ENCODE results near the gene TFEB. TPM values are rescaled to one million over a fixed set of nuclear protein-coding genes. Genes with fewer than 3 reads are reported as not detected.

The TFEB gene
- total and polyA plus RNA-seq, 4 experiments from 2014 or later, result 8.2 to 17.6 (median 13.9) TPM

DNA sequence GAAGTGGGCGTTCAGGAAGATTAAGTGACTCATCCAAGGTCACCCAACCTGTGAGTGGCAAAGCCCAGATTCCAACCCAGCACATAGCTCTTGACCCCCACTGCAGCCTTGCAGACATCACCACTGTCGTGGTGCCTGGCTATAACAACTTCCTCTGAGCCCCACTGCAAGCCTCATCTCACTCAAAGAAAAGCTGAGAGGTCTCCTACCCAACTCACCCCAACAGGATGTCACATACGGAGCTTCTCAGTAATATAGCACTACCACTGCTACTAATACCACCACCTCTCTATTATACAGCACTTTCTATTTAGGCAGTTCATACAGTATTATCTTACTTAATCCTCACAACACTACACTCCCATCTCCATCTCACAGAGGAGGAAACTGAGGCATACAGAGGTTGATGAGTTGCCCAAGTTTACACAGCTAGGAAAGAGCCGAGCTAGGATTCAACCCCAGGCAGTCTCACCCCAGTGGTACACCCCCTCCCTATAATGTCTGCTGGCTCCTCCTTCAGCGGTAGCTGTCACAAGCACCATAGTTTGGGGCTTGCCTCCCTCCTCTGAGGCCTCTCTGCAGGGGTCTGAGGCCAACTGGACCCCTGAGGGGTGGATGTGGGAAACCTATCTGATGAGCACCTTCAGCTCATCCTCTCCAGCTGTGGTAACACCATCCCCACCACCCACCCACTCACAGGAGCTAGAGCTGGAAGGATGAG lies 19.5 kb downstream of the TFEB start:
- ChIA-PET CTCF (ENCODE audit: partially characterized antibody) (interaction anchor here (1.6 to 2.9 kb wide), 3 partner anchors 11 to 32 kb away, joined by 4 to 9 read pairs (median 5); no protein-coding TSS in a partner anchor), POLR2A (ENCODE audit: partially characterized antibody) (interaction anchor here (1.4 kb wide), 1 partner anchor 18 kb away, joined by 3 read pairs; no protein-coding TSS in a partner anchor)
- peak overlapping the region in 1 of 8 donors; percentile 32 for H3K4me3 Mint-ChIP-seq
- Histone ChIP-seq H3K4me1 (ENCODE audit: insufficient read depth, low read length) (peaks cover 6% of the 10 kb centered on the region), H3K4me3 (ENCODE audit: low read length in 2 of 2) (no peak overlapping the region), H3K27ac (ENCODE audit: low read depth, low read length) (no peak overlapping the region), H3K9me3 (ENCODE audit: control insufficient read depth in 1 of 2, low read length in 2 of 2) (no peaks in the 10 kb centered on the region), H3K36me3 (ENCODE audit: insufficient read depth, low read length) (no peaks in the 10 kb centered on the region), H3K27me3 (ENCODE audit: insufficient read depth, low read length) (no peaks in the 10 kb centered on the region)
- H3K27me3 Mint-ChIP-seq, result no peaks in the 10 kb centered on the region
- H3K27ac Mint-ChIP-seq, result peak overlapping the region in 4 of 7 donors; percentile 20 to 77 (median 67)
- peaks cover 0 to 3% of the 10 kb centered on the region in 2 donors for H3K36me3 Mint-ChIP-seq
- intact Hi-C loops (cut with micrococcal nuclease), result no loop called here
- DNase-seq, result no peak
- peaks cover 5 to 24% (median 16%) of the 10 kb centered on the region in 4 donors for H3K4me1 Mint-ChIP-seq
- no peaks in the 10 kb centered on the region for H3K9me3 Mint-ChIP-seq

DNA sequence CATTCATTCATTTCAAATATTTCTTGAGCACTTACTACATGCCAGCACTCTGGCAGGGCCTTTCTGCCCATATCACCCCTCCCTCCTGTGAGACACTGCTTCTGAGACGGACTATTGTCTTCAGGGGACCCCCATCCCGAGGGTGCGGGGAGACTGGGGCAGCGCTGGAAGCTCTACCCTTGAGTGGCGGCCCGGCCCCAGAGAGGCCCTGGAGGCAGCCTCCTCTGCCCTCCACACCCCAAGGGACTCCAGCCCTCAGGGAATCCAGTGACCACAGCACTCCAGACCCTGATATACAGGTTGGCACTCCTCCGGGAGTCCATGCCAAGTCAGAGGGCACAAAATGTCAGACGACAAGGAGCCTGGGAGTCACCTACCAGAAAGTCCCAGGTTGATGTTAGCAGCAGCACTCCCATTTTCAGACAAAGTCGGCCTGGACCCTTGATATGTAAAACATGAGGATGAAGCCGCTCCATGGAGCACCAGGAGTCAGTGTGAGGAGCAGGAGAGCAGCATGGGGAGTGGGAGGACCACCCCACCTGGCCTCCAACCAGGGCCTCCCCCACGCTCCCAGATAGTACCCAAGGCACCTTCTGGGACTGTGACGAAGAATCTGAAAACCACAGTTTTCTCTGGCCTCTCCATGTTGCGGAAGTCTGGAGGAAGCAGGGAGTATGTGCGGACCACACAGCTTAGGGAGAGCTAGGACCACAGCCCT lies 20.7 kb downstream of the TFEB start:
- DNase-seq, result no peak
- Histone ChIP-seq H3K4me1 (ENCODE audit: insufficient read depth, low read length) (peaks cover 6% of the 10 kb centered on the region), H3K9me3 (ENCODE audit: control insufficient read depth in 1 of 2, low read length in 2 of 2) (no peaks in the 10 kb centered on the region), H3K27ac (ENCODE audit: low read depth, low read length) (no peak overlapping the region), H3K27me3 (ENCODE audit: insufficient read depth, low read length) (no peaks in the 10 kb centered on the region), H3K36me3 (ENCODE audit: insufficient read depth, low read length) (no peaks in the 10 kb centered on the region), H3K4me3 (ENCODE audit: low read length in 2 of 2) (no peak overlapping the region)
- ChIA-PET CTCF (ENCODE audit: partially characterized antibody) (interaction anchor here (1.8 to 2.9 kb wide), 2 partner anchors 10 to 31 kb away, joined by 5 to 9 read pairs; no protein-coding TSS in a partner anchor), POLR2A (ENCODE audit: partially characterized antibody) (no interaction called here)
- intact Hi-C loops (cut with micrococcal nuclease), result no loop called here
- Mint-ChIP-seq H3K9me3 (no peaks in the 10 kb centered on the region), H3K4me3 (no peak overlapping the region), H3K27ac (no peak overlapping the region), H3K4me1 (peaks cover 8 to 33% (median 16%) of the 10 kb centered on the region in 4 donors), H3K27me3 (no peaks in the 10 kb centered on the region), H3K36me3 (peaks cover 0 to 3% of the 10 kb centered on the region in 2 donors)

DNA sequence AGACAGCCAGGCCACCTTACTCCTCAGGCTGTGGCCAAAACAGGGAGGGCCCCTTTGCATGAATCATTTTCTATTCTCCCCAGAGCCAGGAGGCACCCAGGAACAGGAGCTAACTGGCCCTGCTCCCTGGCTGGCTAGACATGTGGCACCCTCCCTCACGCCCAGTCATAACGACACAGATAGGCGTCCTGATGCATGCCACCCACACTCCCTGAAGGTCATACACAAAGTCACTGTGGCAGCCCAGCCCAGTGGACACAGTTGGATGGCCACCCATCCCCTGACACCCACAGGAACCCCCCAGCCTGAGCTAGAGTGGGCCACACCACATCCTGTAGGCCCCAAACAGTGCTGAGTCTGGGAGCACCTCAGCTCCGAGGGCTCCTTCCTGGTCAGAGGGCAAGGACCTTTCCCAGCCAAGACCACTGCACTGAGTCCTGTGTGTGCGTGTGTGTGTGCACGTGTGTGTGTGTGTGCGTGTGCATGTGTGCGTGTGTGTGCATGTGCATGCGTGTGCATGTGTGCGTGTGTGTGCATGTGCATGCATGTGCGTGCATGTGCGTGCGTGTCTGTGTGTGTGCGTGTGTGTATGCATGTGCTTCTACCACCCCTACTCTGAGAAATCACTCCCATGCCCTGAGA lies 21.6 kb downstream of the TFEB start:
- peaks cover 7% of the 10 kb centered on the region for H3K4me1 ChIP-seq (ENCODE audit: insufficient read depth, low read length)
- no peak for DNase-seq
- no peak overlapping the region for H3K27ac ChIP-seq (ENCODE audit: low read depth, low read length)
- no peak overlapping the region for H3K4me3 ChIP-seq (ENCODE audit: low read length in 2 of 2)
- no peaks in the 10 kb centered on the region for H3K27me3 ChIP-seq (ENCODE audit: insufficient read depth, low read length)
- H3K9me3 Mint-ChIP-seq, result no peaks in the 10 kb centered on the region
- H3K4me3 Mint-ChIP-seq, result no peak overlapping the region
- no peaks in the 10 kb centered on the region for H3K27me3 Mint-ChIP-seq
- CTCF ChIA-PET (ENCODE audit: partially characterized antibody), result interaction anchor here (1.0 to 2.5 kb wide), 2 partner anchors 20 to 30 kb away, joined by 3 to 10 read pairs; no protein-coding TSS in a partner anchor
- H3K27ac Mint-ChIP-seq, result peak overlapping the region in 2 of 7 donors; percentile 50
- no peaks in the 10 kb centered on the region for H3K9me3 ChIP-seq (ENCODE audit: control insufficient read depth in 1 of 2, low read length in 2 of 2)
- intact Hi-C loops (cut with micrococcal nuclease), result no loop called here
- POLR2A ChIA-PET (ENCODE audit: partially characterized antibody), result interaction anchor here (0.6 kb wide), 1 partner anchor 246 kb away, joined by 3 read pairs; no protein-coding TSS in a partner anchor
- peaks cover 0 to 3% of the 10 kb centered on the region in 2 donors for H3K36me3 Mint-ChIP-seq
- no peaks in the 10 kb centered on the region for H3K36me3 ChIP-seq (ENCODE audit: insufficient read depth, low read length)
- peaks cover 9 to 43% (median 20%) of the 10 kb centered on the region in 4 donors for H3K4me1 Mint-ChIP-seq

DNA sequence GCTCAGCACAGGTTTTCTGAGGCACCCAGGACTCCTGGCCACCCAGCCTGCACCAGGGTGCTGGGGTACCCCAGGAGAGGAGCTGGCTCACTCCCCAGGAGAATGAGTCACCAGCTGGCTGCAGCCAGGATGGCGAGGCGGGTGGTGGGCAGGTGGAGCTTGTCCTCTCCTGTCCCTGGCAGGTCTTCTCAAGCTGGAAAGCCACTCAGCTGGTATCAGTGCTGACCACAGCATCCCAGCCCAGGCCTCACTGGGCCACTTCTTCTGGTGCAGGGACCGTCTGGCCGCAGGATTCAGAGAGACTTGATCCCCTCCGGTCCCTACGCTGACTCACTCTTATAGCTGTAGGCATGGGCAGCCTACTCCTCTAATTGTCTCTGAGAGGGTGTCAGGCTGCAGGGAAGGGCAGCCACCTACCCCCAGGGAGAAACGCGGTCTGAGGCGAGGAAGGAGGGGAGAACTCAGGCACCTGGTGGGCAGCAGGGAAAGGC lies 22.2 kb downstream of the TFEB start:
- H3K4me1 ChIP-seq (ENCODE audit: insufficient read depth, low read length), result peaks cover 12% of the 10 kb centered on the region
- intact Hi-C loops (cut with micrococcal nuclease), result no loop called here
- peaks cover 0 to 2% (median 0%) of the 10 kb centered on the region in 8 donors for H3K9me3 Mint-ChIP-seq
- POLR2A ChIA-PET (ENCODE audit: partially characterized antibody), result interaction anchor here (0.6 kb wide), 1 partner anchor 247 kb away, joined by 3 read pairs; no protein-coding TSS in a partner anchor
- H3K36me3 Mint-ChIP-seq, result peaks cover 0 to 3% of the 10 kb centered on the region in 2 donors
- no peak for DNase-seq
- no peaks in the 10 kb centered on the region for H3K36me3 ChIP-seq (ENCODE audit: insufficient read depth, low read length)
- peaks cover 15 to 49% (median 26%) of the 10 kb centered on the region in 4 donors for H3K4me1 Mint-ChIP-seq
- no peak overlapping the region for H3K27ac Mint-ChIP-seq
- CTCF ChIA-PET (ENCODE audit: partially characterized antibody), result interaction anchor here (1.0 to 2.5 kb wide), 2 partner anchors 21 to 30 kb away, joined by 3 to 10 read pairs; no protein-coding TSS in a partner anchor
- no peak overlapping the region for H3K4me3 Mint-ChIP-seq
- H3K9me3 ChIP-seq (ENCODE audit: control insufficient read depth in 1 of 2, low read length in 2 of 2), result no peaks in the 10 kb centered on the region
- no peaks in the 10 kb centered on the region for H3K27me3 ChIP-seq (ENCODE audit: insufficient read depth, low read length)
- H3K27ac ChIP-seq (ENCODE audit: low read depth, low read length), result no peak overlapping the region
- H3K27me3 Mint-ChIP-seq, result no peaks in the 10 kb centered on the region
- H3K4me3 ChIP-seq (ENCODE audit: low read length in 2 of 2), result no peak overlapping the region

DNA sequence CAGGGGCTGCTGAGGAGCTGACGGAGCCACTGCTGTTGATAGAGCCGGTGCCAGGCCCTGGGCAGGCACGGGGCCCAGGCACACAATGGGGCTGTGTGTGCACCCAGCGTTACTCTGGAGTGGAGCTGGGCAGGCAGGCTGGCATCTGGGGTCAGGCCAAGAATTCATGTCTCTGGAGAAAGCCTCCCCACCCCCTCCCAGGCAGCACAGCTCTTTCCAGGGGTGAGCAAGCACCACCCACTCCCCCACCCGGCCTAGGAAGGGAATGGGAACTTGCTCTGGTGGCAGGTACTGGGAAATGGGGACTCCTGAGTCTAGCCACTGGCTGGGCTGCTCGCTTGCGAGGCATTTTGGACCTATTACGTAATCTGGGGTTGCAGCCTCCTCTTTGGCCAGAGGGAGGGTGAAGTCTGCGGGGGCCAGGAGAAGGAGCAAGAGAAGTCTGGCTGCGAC lies 22.7 kb downstream of the TFEB start:
- Histone ChIP-seq H3K27ac (ENCODE audit: low read depth, low read length) (no peak overlapping the region), H3K27me3 (ENCODE audit: insufficient read depth, low read length) (no peaks in the 10 kb centered on the region), H3K36me3 (ENCODE audit: insufficient read depth, low read length) (no peaks in the 10 kb centered on the region), H3K4me3 (ENCODE audit: low read length in 2 of 2) (no peak overlapping the region), H3K4me1 (ENCODE audit: insufficient read depth, low read length) (peaks cover 18% of the 10 kb centered on the region), H3K9me3 (ENCODE audit: control insufficient read depth in 1 of 2, low read length in 2 of 2) (no peaks in the 10 kb centered on the region)
- intact Hi-C loops (cut with micrococcal nuclease), result no loop called here
- Mint-ChIP-seq H3K4me1 (peaks cover 20 to 52% (median 31%) of the 10 kb centered on the region in 4 donors), H3K27ac (no peak overlapping the region), H3K9me3 (peaks cover 0 to 2% (median 0%) of the 10 kb centered on the region in 8 donors), H3K36me3 (peaks cover 0 to 3% of the 10 kb centered on the region in 2 donors), H3K27me3 (no peaks in the 10 kb centered on the region), H3K4me3 (no peak overlapping the region)
- POLR2A ChIA-PET (ENCODE audit: partially characterized antibody), result no interaction called here
- DNase-seq, result no peak
- CTCF ChIA-PET (ENCODE audit: partially characterized antibody), result interaction anchor here (1.0 to 2.5 kb wide), 2 partner anchors 21 to 29 kb away, joined by 3 to 10 read pairs; no protein-coding TSS in a partner anchor

DNA sequence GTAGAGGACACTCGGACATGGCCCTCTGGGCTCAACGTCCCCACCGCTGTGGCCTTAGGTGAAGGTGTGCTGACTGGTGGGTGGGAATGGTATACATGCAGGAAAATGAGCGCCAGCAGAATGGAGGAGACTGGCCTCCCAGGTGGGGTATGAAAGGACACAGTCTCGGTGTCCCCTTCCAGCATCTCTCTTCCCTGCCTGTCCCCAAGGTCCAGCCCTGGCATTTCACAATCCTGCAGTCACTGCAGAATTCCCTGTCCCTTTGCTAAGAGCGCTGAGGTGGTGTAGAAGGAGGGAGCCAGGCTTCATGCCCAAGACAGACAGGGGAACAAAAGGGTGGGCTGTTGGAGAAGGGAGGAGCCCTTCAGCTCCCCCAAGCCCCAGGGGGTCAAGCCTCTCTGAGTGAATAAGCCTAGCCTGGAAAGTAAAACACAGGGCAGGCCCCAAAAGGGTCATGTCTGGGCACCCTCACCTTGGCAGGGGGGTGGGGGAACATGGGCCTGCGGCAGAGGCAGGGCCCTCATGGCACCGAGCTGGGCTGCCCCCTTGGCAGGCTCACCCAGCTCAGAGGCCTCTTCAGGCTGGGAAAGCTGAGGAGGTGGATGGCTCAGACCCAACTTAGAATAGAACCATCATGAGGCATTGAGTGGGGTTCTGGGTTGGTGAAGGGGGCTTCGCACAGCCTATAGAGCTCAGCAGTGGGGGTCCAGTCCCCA lies 23.9 kb downstream of the TFEB start:
- H3K9me3 Mint-ChIP-seq, result peaks cover 0 to 2% (median 0%) of the 10 kb centered on the region in 8 donors
- ChIA-PET CTCF (ENCODE audit: partially characterized antibody) (interaction anchor here (2.5 kb wide), 1 partner anchor 28 kb away, joined by 10 read pairs; no protein-coding TSS in a partner anchor), POLR2A (ENCODE audit: partially characterized antibody) (no interaction called here)

More for the DNA sequence above, 23.9 kb downstream of the TFEB start:
- H3K36me3 ChIP-seq (ENCODE audit: insufficient read depth, low read length), result no peaks in the 10 kb centered on the region
- intact Hi-C loops (cut with micrococcal nuclease), result no loop called here
- peaks cover 29% of the 10 kb centered on the region for H3K4me1 ChIP-seq (ENCODE audit: insufficient read depth, low read length)
- no peak overlapping the region for H3K27ac ChIP-seq (ENCODE audit: low read depth, low read length)
- Mint-ChIP-seq H3K4me3 (no peak overlapping the region), H3K4me1 (peaks cover 30 to 56% (median 38%) of the 10 kb centered on the region in 4 donors), H3K27ac (peak overlapping the region in 1 of 7 donors; percentile 33), H3K27me3 (no peaks in the 10 kb centered on the region), H3K36me3 (peaks cover 0 to 3% of the 10 kb centered on the region in 2 donors)
- H3K4me3 ChIP-seq (ENCODE audit: low read length in 2 of 2), result no peak overlapping the region
- no peaks in the 10 kb centered on the region for H3K9me3 ChIP-seq (ENCODE audit: control insufficient read depth in 1 of 2, low read length in 2 of 2)
- H3K27me3 ChIP-seq (ENCODE audit: insufficient read depth, low read length), result no peaks in the 10 kb centered on the region
- no peak for DNase-seq
